Ovary (tissue), 9 donors: ENCODE data around the gene SYS1. TPM values are rescaled to one million over a fixed set of nuclear protein-coding genes. Genes with fewer than 3 reads are reported as not detected.

ENCODE experiments used
- DNase-seq, 5 donors: peaks; one replicate each; pipeline ENCODE4 v3.0.0-alpha.2; 2019 to 2020
- H3K27ac ChIP-seq, 2 donors: fragments of 200-600 bp; one replicate each; pipeline versions ENCODE4 v1.5.1 to v1.8.0; 2019 to 2022
- H3K27me3 ChIP-seq: fragments of 200-600 bp; one replicate; pipeline ENCODE4 v1.8.0; 2022
- H3K36me3 ChIP-seq: fragments of 200-600 bp; sonication (generic); one replicate; pipeline ENCODE4 v1.5.1; 2019
- H3K4me1 ChIP-seq: one replicate; pipeline ENCODE4 v1.8.1; 2013; ENCODE audit warnings: mild to moderate bottlenecking, moderate library complexity; ENCODE audit not compliant: insufficient read depth
- H3K4me3 ChIP-seq: fragments of 200-600 bp; sonication (generic); one replicate; pipeline ENCODE4 v1.5.1; 2017
- H3K9me3 ChIP-seq, 2 donors: fragments of 200-600 bp in 1 of 2; sonication (generic) in 1 of 2; one replicate each; pipeline versions ENCODE4 v1.5.1 to v1.8.1; 2013 to 2019; ENCODE audit warnings: mild to moderate bottlenecking in 1 of 2, moderate library complexity in 1 of 2
- EP300 ChIP-seq: sonication (generic); formaldehyde crosslinking; IDR thresholded peaks from one replicate; pipeline ENCODE4 v1.6.1; 2017; ENCODE audit warnings: antibody characterized with exemption
- POLR2A ChIP-seq: fragments of 450-650 bp; IDR thresholded peaks from one replicate; pipeline ENCODE4 v1.6.1; 2017; ENCODE audit warnings: antibody characterized with exemption, mild to moderate bottlenecking, moderate library complexity
- WGBS, 3 donors: extraction: QIAGEN DNeasy Blood & Tissue Kit in 1 of 3; methylation state at CpG; one replicate each; pipeline versions ENCODE4 v1.1.5 to v1.1.7; 2013 to 2017; 5-methylcytosine and 5-hydroxymethylcytosine counted together
- intact Hi-C, 4 donors: fragments of 100-400 bp; cut with DNase I; formaldehyde crosslinking; loops; one replicate each; pipeline versions ENCODE4 v1.11.0 to v1.15.1; 2022 to 2023
- polyA plus RNA-seq, 2 donors: library from polyadenylated mRNA; stranded (reverse); fragments of 200-250 nt in 1 of 2; fragments of 350-450 nt in 1 of 2; fragmentation: Illumina TruSeq in 1 of 2; extraction: RNeasy Lipid Tissue Mini Kit (QIAGEN cat#74804) in 1 of 2; gene quantifications; one replicate each; pipeline ENCODE4 v1.2.3, GENCODE V29; 2013 to 2014
- total RNA-seq, 7 donors: library from RNA; depleted of rRNA in 2 of 7; stranded (reverse); fragments of >200 nt in 2 of 7; fragmentation: NEBNext Ultra II Directional in 3 of 7; extraction: Animal tissue kit (Norgen Biotek cat#: 25700) in 3 of 7; gene quantifications; one replicate each; pipeline versions ENCODE4 v1.1.0 to v1.2.4, GENCODE V29; 2016 to 2023
- TF ChIP-seq, protein P1 (sequence below), 3 donors: fragments of 450-650 bp in 2 of 3; fragments of 200-600 bp in 1 of 3; IDR thresholded peaks; one replicate each; pipeline versions ENCODE4 v1.5.1 to v1.8.0; 2016 to 2022; ENCODE audit warnings: antibody characterized with exemption in 3 of 3, mild to moderate bottlenecking in 1 of 3
- donor health status: DM: no; HTN: no; CAD: no; lungs with moderate emphysema.
- donor health status: DM: no; HTN: no; CAD: no.
- donor health status: Bipolar disorder and iron deficiency.
- donor health status: DM: yes; HTN: yes; CAD: no.
- donor health status: DM: no; HTN: no; CAD: no.
- donor health status: DM: yes; HTN: yes; CAD: no.

SYS1 gene
- total and polyA plus RNA-seq, 9 donors = 29.2 to 69.7 (median 33.0) TPM

DNA sequence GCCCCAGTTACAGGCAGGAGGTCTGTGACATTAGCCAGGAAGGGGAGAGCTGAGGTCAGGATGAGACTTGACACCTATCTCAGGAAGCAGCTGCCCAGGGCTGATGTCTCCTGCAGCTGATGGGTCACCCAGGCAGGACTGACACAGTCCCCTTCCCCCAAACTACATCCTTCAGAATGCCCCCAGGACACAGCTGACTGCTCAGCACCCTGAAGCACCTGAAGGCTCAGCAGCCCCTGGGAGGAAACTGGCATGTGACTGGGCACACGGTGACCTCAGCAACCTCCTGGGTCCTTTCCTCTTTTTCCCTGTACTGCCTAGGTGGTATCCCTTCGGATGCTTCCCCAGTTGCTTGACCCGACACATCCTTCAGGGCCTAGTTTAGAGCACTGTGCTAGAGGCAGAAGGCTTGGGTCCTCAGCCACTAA lies 16.7 kb upstream of the SYS1 start:
- TF ChIP-seq, protein P1, sequence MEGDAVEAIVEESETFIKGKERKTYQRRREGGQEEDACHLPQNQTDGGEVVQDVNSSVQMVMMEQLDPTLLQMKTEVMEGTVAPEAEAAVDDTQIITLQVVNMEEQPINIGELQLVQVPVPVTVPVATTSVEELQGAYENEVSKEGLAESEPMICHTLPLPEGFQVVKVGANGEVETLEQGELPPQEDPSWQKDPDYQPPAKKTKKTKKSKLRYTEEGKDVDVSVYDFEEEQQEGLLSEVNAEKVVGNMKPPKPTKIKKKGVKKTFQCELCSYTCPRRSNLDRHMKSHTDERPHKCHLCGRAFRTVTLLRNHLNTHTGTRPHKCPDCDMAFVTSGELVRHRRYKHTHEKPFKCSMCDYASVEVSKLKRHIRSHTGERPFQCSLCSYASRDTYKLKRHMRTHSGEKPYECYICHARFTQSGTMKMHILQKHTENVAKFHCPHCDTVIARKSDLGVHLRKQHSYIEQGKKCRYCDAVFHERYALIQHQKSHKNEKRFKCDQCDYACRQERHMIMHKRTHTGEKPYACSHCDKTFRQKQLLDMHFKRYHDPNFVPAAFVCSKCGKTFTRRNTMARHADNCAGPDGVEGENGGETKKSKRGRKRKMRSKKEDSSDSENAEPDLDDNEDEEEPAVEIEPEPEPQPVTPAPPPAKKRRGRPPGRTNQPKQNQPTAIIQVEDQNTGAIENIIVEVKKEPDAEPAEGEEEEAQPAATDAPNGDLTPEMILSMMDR (IDR thresholded peaks at IDR 0.05) = no peak
- peak; percentile 13 for TF ChIP-seq POLR2A
- TF ChIP-seq EP300 = no peak
- Histone ChIP-seq H3K27me3 (no peaks in the 10 kb centered on the region), H3K27ac (no peak overlapping the region), H3K36me3 (no peaks in the 10 kb centered on the region), H3K4me3 (peak overlapping the region; percentile 67), H3K9me3 (no peaks in the 10 kb centered on the region), H3K4me1 (peaks cover 21% of the 10 kb centered on the region)
- 86 to 94% (median 89%) methylated on average over 3 of the region's 3 CpGs for WGBS, 3 donors
- no peak for DNase-seq
- intact Hi-C loops = no loop called here

DNA sequence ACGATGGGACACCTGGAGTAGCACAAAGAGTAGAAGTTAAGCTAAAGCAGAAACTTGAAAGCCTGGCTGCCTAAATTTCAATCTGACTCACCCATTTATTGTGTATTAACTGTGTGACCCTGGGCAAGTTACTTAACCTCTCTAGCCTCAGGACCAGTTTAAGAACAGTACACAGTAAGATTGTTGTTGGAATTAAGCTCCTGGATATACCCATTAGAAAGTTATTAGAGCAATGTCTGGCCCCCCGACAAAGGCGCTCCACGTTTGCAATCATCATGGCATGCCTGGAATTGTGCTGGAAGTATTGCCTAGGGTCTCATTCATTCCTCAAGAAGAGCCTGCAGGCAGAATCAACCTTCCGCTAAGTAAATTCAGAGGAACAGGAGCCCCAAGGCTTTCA lies 16.1 kb upstream of the SYS1 start:
- intact Hi-C loops = no loop called here
- TF ChIP-seq, protein P1 (IDR thresholded peaks at IDR 0.05) = no peak
- TF ChIP-seq POLR2A = no peak
- no peak for TF ChIP-seq EP300
- Histone ChIP-seq H3K9me3 (no peaks in the 10 kb centered on the region), H3K36me3 (no peaks in the 10 kb centered on the region), H3K27me3 (no peaks in the 10 kb centered on the region), H3K4me3 (peak overlapping the region; percentile 67), H3K4me1 (peaks cover 17% of the 10 kb centered on the region), H3K27ac (no peak overlapping the region)
- 73 to 83% (median 82%) methylated on average over 5 of the region's 5 CpGs for WGBS, 3 donors
- no peak for DNase-seq

DNA sequence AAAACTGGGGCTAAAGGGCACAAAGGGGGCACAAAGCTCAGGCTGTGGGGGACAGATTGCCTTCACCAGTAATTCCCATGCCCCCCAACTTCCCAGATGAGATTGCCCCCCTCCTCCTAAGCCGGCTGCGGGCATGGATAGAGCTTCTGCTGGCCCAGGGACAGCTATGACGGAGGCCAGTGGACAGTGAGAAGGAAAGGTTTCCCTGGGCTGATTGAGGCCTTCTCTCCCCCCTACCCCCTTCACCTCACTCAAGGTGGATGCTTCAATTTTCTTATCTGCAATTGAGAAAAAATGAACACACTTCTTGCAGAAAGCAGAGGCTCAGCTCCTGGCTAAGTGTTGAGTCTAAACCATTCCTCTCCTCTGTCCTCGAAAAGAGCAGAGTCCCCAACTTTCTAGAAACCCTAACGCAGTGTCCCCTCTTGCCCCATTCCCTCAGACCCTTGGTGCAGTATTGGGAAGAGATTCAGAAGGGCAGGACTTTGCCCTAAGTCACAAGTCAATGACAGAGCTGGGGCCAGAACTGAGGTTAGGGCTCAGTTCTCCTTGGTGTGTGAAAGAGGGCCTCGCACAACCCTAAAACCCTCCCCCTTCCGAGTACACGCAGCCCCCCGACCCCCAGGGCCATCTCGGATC lies 15.5 kb upstream of the SYS1 start:
- whole genome bisulfite sequencing, 3 donors = 25 to 37% (median 34%) methylated on average over 10 of the region's 10 CpGs
- Histone ChIP-seq H3K27me3 (no peaks in the 10 kb centered on the region), H3K27ac (peak overlapping the region; percentile 21 to 59), H3K4me1 (peaks cover 12% of the 10 kb centered on the region), H3K36me3 (no peaks in the 10 kb centered on the region), H3K4me3 (peak overlapping the region; percentile 67), H3K9me3 (no peaks in the 10 kb centered on the region)
- intact Hi-C loops = no loop called here
- DNase-seq = no peak
- TF ChIP-seq, protein P1 (IDR thresholded peaks at IDR 0.05) = no peak

DNA sequence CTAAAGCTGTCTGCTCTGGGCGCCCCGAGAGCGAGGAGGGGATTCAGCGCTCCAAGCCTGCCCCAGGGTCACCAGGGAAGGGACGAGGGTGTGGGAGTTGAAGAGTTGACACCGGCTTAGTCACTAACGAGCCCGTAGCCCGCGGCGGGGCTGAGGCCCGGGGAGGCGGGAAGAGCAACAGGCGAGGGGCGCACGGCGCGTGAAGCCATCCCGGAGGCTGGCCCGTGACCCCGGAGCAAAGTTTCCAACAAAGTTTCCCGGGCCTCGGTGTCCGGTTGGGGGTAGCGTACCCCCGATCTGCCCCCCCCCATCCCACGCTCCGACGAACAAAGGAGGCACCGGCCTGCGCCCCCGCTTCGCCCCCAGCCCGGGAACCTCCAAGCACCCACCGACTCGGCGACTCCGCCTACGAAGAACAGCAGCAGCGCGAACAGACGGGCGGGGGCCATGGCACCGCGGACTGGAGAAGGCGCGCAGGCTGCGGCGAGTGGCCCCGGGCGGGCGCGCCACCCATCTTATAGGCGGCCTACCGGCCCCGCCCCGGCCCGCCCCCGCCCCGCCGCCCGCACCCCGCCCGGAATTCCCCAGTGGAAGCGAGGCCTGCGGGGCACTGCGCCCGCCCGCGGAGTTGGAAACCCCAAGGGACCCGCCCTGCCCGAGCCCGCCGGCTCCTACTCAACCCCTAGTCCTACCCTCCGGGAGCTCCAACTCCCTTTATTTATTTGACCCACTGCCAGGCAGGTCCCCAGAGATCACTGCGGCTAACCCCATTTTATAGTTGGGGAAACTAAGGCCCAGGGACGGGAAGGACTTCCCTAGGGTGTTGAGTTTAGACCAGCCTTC lies 14.8 kb upstream of the SYS1 start, which contains the start of gene SDC4:
Gene SDC4 (minus strand): TSS at position 489 of the 843 bp plus-strand sequence. CDS start 40 bp downstream, at position 449.
- WGBS, 3 donors = 1 to 2% (median 2%) methylated on average over 65 to 77 of the region's 77 CpGs
- Histone ChIP-seq H3K4me1 (peaks cover 8% of the 10 kb centered on the region), H3K4me3 (peak within 1 kb of the TSS; percentile 67), H3K9me3 (no peaks in the 10 kb centered on the region), H3K27ac (peak within 1 kb of the TSS; percentile 21 to 59), H3K36me3 (no peaks in the 10 kb centered on the region), H3K27me3 (no peaks in the 10 kb centered on the region)
- intact Hi-C loops = no loop called here
- TF ChIP-seq EP300 (no peak), POLR2A (peak; percentile 59)
- TF ChIP-seq, protein P1 (IDR thresholded peaks at IDR 0.05) = no peak
- DNase-seq = peak; percentile 50 to 74 (median 63)
